HepG2 (cell line): Measurements from ENCODE around the gene RAB29. TPM values are rescaled to one million over a fixed set of nuclear protein-coding genes. Genes with fewer than 3 reads are reported as not detected.

Experiments used
- DMAP1 ChIP-seq: IDR thresholded peaks from 2 replicates; pipeline ENCODE4 v1.6.1; 2016
- FOXO1 ChIP-seq: sonication (generic); formaldehyde crosslinking; IDR thresholded peaks from 2 replicates; pipeline ENCODE4 v1.4.0; 2020; ENCODE audit warnings: missing genetic modification reagents
- JARID2 ChIP-seq: sonication (generic); formaldehyde crosslinking; IDR thresholded peaks from 2 replicates; pipeline ENCODE4 v1.8.1; 2023; ENCODE audit warnings: missing genetic modification reagents, inconsistent platforms; ENCODE audit not compliant: insufficient replicate concordance
- MEIS2 ChIP-seq: sonication (generic); formaldehyde crosslinking; IDR thresholded peaks from 2 replicates; pipeline ENCODE4 v1.9.0; 2021; ENCODE audit warnings: mild to moderate bottlenecking, missing genetic modification reagents
- NCOA2 ChIP-seq: sonication (generic); formaldehyde crosslinking; IDR thresholded peaks from 2 replicates; pipeline ENCODE4 v1.8.0; 2022; ENCODE audit warnings: inconsistent platforms
- PITX1 ChIP-seq: sonication (generic); formaldehyde crosslinking; IDR thresholded peaks from 2 replicates; pipeline ENCODE4 v1.5.1; 2020; ENCODE audit warnings: mild to moderate bottlenecking, missing genetic modification reagents
- SAFB2 ChIP-seq: sonication (generic); formaldehyde crosslinking; IDR thresholded peaks from 2 replicates; pipeline ENCODE4 v1.5.1; 2020; ENCODE audit warnings: missing genetic modification reagents, low read depth, mild to moderate bottlenecking, borderline replicate concordance
- THAP11 ChIP-seq: IDR thresholded peaks from 2 replicates; pipeline ENCODE4 v1.6.1; 2016; ENCODE audit warnings: missing biosample characterization, missing genetic modification reagents
- ZFP36 ChIP-seq: fragments of 150-350 bp; IDR thresholded peaks from 2 replicates; pipeline ENCODE4 v1.6.1; 2018; ENCODE audit warnings: borderline replicate concordance, low read length, low read depth; ENCODE audit not compliant: partially characterized antibody
- ZNF746 ChIP-seq: sonication (generic); formaldehyde crosslinking; IDR thresholded peaks from 2 replicates; pipeline ENCODE4 v1.8.0; 2022; ENCODE audit warnings: mild to moderate bottlenecking, missing genetic modification reagents
- ZSCAN20 ChIP-seq: sonication (generic); formaldehyde crosslinking; IDR thresholded peaks from 2 replicates; pipeline ENCODE4 v1.4.0; 2020; ENCODE audit warnings: missing genetic modification reagents, mild to moderate bottlenecking, borderline replicate concordance
- polyA plus RNA-seq, 8 experiments: library from polyadenylated mRNA; depleted of rRNA in 3 of 8; stranded (reverse) in 7 of 8; unstranded in 1 of 8; fragments of >200 nt; fragmentation: Illumina TruSeq in 4 of 8; extraction: Trizol in 4 of 8; gene quantifications; 2 replicates each; pipeline versions ENCODE4 v1.2.1 to v1.2.3, GENCODE V29; 2011 to 2016; ENCODE audit warnings: low read depth in 4 of 8, missing spikeins in 1 of 8, mixed read lengths in 1 of 8; ENCODE audit not compliant: insufficient read depth in 1 of 8
- total RNA-seq, 5 experiments: library from RNA; depleted of rRNA; stranded (reverse); fragments of >200 nt; fragmentation: Illumina TruSeq; extraction: Trizol; gene quantifications; 2 replicates each; pipeline ENCODE4 v1.2.3, GENCODE V29; 2016; ENCODE audit warnings: low read depth in 1 of 5
- TF ChIP-seq, protein P1 (sequence below): sonication (generic); formaldehyde crosslinking; IDR thresholded peaks from 2 replicates; pipeline ENCODE4 v1.9.0; 2021; ENCODE audit warnings: missing genetic modification reagents, borderline replicate concordance
- TF ChIP-seq, protein P2 (sequence below): sonication (generic); formaldehyde crosslinking; IDR thresholded peaks from 2 replicates; pipeline ENCODE4 v1.5.1; 2020; ENCODE audit warnings: missing genetic modification reagents, mild to moderate bottlenecking, borderline replicate concordance
- TF ChIP-seq, protein P3 (sequence below): sonication (generic); formaldehyde crosslinking; IDR thresholded peaks from 2 replicates; pipeline ENCODE4 v1.5.0; 2020; ENCODE audit warnings: mild to moderate bottlenecking, missing genetic modification reagents
- TF ChIP-seq, protein P4 (sequence below): IDR thresholded peaks from 2 replicates; pipeline ENCODE4 v1.6.1; 2018; ENCODE audit warnings: missing genetic modification reagents, mild to moderate bottlenecking, missing compliant biosample characterization

Gene RAB29
- total and polyA plus RNA-seq, 2 of the 13 experiments (the other 11 are each of a cell fraction or from before 2014, with no cell fraction given): 8.7 to 10.1 TPM

DNA sequence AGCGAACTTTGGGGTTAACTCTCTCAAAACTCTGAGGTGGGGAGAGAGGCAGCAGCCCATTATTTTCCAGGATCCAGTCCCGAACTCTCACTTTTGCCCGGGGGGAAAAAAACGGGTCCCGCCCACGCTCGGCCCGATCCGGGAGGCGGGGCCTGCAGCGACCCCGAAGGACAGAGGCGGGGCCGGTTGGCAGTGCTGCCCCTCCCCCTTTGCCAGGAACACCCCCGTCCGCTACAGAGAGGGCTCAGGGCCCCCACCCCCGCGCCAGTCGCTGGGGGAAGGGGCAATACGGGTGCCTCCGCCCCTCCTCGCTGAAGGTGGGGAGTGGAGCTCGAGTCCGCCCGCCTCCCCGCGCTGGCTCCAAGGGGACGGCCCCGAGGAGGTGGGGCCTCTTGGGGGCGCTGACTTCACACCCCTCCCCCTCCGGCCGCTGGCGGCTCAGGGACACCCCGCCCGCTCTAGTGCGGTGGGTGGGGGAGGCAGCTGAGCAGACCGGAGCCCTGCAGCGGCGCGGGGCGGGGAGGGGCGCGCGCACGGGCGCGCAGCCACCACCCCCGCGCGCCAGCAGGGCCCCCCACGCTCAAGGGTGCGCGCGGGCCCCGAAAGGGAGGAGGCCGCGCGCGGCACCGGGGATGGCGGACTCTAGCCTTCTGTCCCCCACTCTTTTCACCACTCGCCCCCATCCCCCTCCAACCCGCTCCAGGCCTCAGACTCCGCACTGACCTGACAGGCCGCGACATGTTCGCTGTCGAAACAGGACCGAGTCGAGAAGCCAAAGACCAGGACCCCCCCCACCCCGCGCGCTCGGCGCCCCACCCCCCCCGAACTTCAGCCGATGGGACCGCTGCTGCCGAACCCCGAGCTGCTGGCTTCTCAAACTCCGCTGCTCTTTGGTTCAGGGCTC lies 25.8 kb downstream of the RAB29 start (continued):
- TF ChIP-seq, protein P1, sequence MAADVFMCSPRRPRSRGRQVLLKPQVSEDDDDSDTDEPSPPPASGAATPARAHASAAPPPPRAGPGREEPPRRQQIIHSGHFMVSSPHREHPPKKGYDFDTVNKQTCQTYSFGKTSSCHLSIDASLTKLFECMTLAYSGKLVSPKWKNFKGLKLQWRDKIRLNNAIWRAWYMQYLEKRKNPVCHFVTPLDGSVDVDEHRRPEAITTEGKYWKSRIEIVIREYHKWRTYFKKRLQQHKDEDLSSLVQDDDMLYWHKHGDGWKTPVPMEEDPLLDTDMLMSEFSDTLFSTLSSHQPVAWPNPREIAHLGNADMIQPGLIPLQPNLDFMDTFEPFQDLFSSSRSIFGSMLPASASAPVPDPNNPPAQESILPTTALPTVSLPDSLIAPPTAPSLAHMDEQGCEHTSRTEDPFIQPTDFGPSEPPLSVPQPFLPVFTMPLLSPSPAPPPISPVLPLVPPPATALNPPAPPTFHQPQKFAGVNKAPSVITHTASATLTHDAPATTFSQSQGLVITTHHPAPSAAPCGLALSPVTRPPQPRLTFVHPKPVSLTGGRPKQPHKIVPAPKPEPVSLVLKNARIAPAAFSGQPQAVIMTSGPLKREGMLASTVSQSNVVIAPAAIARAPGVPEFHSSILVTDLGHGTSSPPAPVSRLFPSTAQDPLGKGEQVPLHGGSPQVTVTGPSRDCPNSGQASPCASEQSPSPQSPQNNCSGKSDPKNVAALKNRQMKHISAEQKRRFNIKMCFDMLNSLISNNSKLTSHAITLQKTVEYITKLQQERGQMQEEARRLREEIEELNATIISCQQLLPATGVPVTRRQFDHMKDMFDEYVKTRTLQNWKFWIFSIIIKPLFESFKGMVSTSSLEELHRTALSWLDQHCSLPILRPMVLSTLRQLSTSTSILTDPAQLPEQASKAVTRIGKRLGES (CRISPR knock-in tag): no peak
- TF ChIP-seq ZSCAN20 (CRISPR knock-in tag): no peak
- TF ChIP-seq DMAP1 (CRISPR knock-in tag): peak; percentile 48
- peak; percentile 41; the same call in 1 of the 2 replicates for TF ChIP-seq FOXO1 (CRISPR knock-in tag)
- peak; percentile 73 for TF ChIP-seq PITX1 (CRISPR knock-in tag)
- peak; percentile 83 for TF ChIP-seq ZNF746 (CRISPR knock-in tag)
- peak; percentile 36; the same call in 1 of the 2 replicates for TF ChIP-seq NCOA2 (CRISPR knock-in tag)
- peak; percentile 64; the same call in 1 of the 2 replicates for TF ChIP-seq SAFB2 (CRISPR knock-in tag)
- TF ChIP-seq, protein P2, sequence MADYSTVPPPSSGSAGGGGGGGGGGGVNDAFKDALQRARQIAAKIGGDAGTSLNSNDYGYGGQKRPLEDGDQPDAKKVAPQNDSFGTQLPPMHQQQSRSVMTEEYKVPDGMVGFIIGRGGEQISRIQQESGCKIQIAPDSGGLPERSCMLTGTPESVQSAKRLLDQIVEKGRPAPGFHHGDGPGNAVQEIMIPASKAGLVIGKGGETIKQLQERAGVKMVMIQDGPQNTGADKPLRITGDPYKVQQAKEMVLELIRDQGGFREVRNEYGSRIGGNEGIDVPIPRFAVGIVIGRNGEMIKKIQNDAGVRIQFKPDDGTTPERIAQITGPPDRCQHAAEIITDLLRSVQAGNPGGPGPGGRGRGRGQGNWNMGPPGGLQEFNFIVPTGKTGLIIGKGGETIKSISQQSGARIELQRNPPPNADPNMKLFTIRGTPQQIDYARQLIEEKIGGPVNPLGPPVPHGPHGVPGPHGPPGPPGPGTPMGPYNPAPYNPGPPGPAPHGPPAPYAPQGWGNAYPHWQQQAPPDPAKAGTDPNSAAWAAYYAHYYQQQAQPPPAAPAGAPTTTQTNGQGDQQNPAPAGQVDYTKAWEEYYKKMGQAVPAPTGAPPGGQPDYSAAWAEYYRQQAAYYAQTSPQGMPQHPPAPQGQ (CRISPR knock-in tag): no peak
- TF ChIP-seq, protein P3, sequence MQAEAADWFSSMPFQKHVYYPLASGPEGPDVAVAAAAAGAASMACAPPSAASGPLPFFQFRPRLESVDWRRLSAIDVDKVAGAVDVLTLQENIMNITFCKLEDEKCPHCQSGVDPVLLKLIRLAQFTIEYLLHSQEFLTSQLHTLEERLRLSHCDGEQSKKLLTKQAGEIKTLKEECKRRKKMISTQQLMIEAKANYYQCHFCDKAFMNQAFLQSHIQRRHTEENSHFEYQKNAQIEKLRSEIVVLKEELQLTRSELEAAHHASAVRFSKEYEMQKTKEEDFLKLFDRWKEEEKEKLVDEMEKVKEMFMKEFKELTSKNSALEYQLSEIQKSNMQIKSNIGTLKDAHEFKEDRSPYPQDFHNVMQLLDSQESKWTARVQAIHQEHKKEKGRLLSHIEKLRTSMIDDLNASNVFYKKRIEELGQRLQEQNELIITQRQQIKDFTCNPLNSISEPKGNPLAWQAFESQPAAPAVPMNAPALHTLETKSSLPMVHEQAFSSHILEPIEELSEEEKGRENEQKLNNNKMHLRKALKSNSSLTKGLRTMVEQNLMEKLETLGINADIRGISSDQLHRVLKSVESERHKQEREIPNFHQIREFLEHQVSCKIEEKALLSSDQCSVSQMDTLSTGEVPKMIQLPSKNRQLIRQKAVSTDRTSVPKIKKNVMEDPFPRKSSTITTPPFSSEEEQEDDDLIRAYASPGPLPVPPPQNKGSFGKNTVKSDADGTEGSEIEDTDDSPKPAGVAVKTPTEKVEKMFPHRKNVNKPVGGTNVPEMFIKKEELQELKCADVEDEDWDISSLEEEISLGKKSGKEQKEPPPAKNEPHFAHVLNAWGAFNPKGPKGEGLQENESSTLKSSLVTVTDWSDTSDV (CRISPR knock-in tag): 0 out of 2 replicates have a peak, but pooled peaks have one; percentile 52
- no peak for TF ChIP-seq JARID2 (CRISPR knock-in tag)
- TF ChIP-seq ZFP36: no peak
- peak; percentile 65; the same call in 1 of the 2 replicates for TF ChIP-seq THAP11 (CRISPR knock-in tag)
- peak; percentile 44 for TF ChIP-seq MEIS2
- TF ChIP-seq, protein P4, sequence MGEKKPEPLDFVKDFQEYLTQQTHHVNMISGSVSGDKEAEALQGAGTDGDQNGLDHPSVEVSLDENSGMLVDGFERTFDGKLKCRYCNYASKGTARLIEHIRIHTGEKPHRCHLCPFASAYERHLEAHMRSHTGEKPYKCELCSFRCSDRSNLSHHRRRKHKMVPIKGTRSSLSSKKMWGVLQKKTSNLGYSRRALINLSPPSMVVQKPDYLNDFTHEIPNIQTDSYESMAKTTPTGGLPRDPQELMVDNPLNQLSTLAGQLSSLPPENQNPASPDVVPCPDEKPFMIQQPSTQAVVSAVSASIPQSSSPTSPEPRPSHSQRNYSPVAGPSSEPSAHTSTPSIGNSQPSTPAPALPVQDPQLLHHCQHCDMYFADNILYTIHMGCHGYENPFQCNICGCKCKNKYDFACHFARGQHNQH (CRISPR knock-in tag): peak; percentile 83
